MM.1S (cell line): Measurements from ENCODE around the gene PGS1.

ENCODE experiments used
- DNase-seq: peaks from one replicate; pipeline ENCODE4 v3.0.0-alpha.2; 2015
- H2AFZ ChIP-seq: fragments of 300-600 bp; sonication (generic); 2 replicates; pipeline ENCODE4 v1.6.0; 2016; ENCODE audit warnings: antibody characterized with exemption, low read length
- H3F3A ChIP-seq: fragments of 300-600 bp; sonication (generic); 2 replicates; pipeline ENCODE4 v1.6.1; 2016; ENCODE audit warnings: mild to moderate bottlenecking, antibody characterized with exemption, low read length, moderate library complexity, mixed read lengths; ENCODE audit not compliant: insufficient read depth
- H3K27ac ChIP-seq: fragments of 300-600 bp; sonication (generic); 2 replicates; pipeline ENCODE4 v1.5.1; 2016; ENCODE audit warnings: mild to moderate bottlenecking, low read length
- H3K27me3 ChIP-seq: fragments of 300-600 bp; sonication (generic); replicated peaks from 2 replicates; pipeline ENCODE4 v1.6.0; 2016; ENCODE audit warnings: low read length; ENCODE audit not compliant: insufficient read depth
- H3K36me3 ChIP-seq: fragments of 300-600 bp; sonication (generic); replicated peaks from 2 replicates; pipeline ENCODE4 v1.6.1; 2016; ENCODE audit warnings: mild to moderate bottlenecking, low read length, mixed read lengths; ENCODE audit not compliant: insufficient read depth
- H3K4me1 ChIP-seq: fragments of 300-600 bp; sonication (generic); 2 replicates; pipeline ENCODE4 v1.6.1; 2016; ENCODE audit warnings: low read length, mixed read lengths
- H3K4me2 ChIP-seq: fragments of 300-600 bp; sonication (generic); 2 replicates; pipeline ENCODE4 v1.6.0; 2016; ENCODE audit warnings: low read depth, low read length
- H3K4me3 ChIP-seq: fragments of 300-600 bp; sonication (generic); 2 replicates; pipeline ENCODE4 v1.5.1; 2016; ENCODE audit warnings: low read length, mixed read lengths
- H3K79me2 ChIP-seq: fragments of 300-600 bp; sonication (generic); 2 replicates; pipeline ENCODE4 v1.6.1; 2016; ENCODE audit warnings: mixed run types, low read length, mixed read lengths
- H3K9ac ChIP-seq: fragments of 300-600 bp; sonication (generic); 2 replicates; pipeline ENCODE4 v1.6.1; 2016; ENCODE audit warnings: low read length, mixed read lengths
- H3K9me2 ChIP-seq: fragments of 300-600 bp; sonication (generic); replicated peaks from 2 replicates; pipeline ENCODE4 v1.6.1; 2016; ENCODE audit warnings: mild to moderate bottlenecking, low read length, mixed read lengths; ENCODE audit not compliant: insufficient read depth
- H3K9me3 ChIP-seq: fragments of 300-600 bp; sonication (generic); replicated peaks from 2 replicates; pipeline ENCODE4 v1.6.1; 2016; ENCODE audit warnings: mild to moderate bottlenecking, low read length, mixed read lengths; ENCODE audit not compliant: insufficient read depth
- H4K20me1 ChIP-seq: fragments of 300-600 bp; sonication (generic); 2 replicates; pipeline ENCODE4 v1.6.1; 2016; ENCODE audit warnings: mild to moderate bottlenecking, low read length, moderate library complexity, mixed read lengths; ENCODE audit not compliant: insufficient read depth
- CTCF ChIP-seq: fragments of 300-600 bp; sonication (generic); IDR thresholded peaks from 2 replicates; pipeline ENCODE4 v1.5.1; 2016; ENCODE audit warnings: antibody characterized with exemption, low read length, mixed read lengths
- EZH2 ChIP-seq: fragments of 300-600 bp; sonication (generic); optimal IDR thresholded peaks from 2 replicates; pipeline ENCODE3; 2017; ENCODE audit warnings: low read depth, mild to moderate bottlenecking, antibody characterized with exemption, low read length, mixed read lengths
- EZH2phosphoT487 ChIP-seq: fragments of 300-600 bp; sonication (generic); IDR thresholded peaks from 2 replicates; pipeline ENCODE4 v1.6.1; 2018; ENCODE audit warnings: antibody characterized with exemption, low read length

PGS1 gene

GRCh38 chr17:78406920-78407319 is 28.5 kb downstream of the PGS1 start:
- TF ChIP-seq CTCF (no peak), EZH2phosphoT487 (no peak), EZH2 (no peak)
- Histone ChIP-seq H3K9ac (no peak overlapping the region), H3F3A (no peaks in the 10 kb centered on the region), H3K27ac (no peak overlapping the region), H3K27me3 (no peaks in the 10 kb centered on the region), H2AFZ (no peak overlapping the region), H3K79me2 (peaks cover 12% of the 10 kb centered on the region), H3K9me3 (no peaks in the 10 kb centered on the region), H4K20me1 (no peaks in the 10 kb centered on the region), H3K4me2 (no peak overlapping the region), H3K36me3 (no peaks in the 10 kb centered on the region), H3K9me2 (no peaks in the 10 kb centered on the region), H3K4me3 (no peak overlapping the region), H3K4me1 (no peaks in the 10 kb centered on the region)
- DNase-seq: no peak

GRCh38 chr17:78407387-78408000 is 29.0 kb downstream of the PGS1 start:
- Histone ChIP-seq H3K4me2 (no peak overlapping the region), H3K79me2 (peaks cover 12% of the 10 kb centered on the region), H3K4me1 (no peaks in the 10 kb centered on the region), H3K27me3 (no peaks in the 10 kb centered on the region), H3K4me3 (no peak overlapping the region), H3K36me3 (no peaks in the 10 kb centered on the region), H4K20me1 (no peaks in the 10 kb centered on the region), H3F3A (no peaks in the 10 kb centered on the region), H2AFZ (no peak overlapping the region), H3K27ac (no peak overlapping the region), H3K9ac (no peak overlapping the region), H3K9me3 (no peaks in the 10 kb centered on the region), H3K9me2 (no peaks in the 10 kb centered on the region)
- no peak for DNase-seq
- TF ChIP-seq EZH2: no peak
- TF ChIP-seq EZH2phosphoT487: no peak
- no peak for TF ChIP-seq CTCF

GRCh38 chr17:78408476-78409050 is 30.1 kb downstream of the PGS1 start:
- no peaks in the 10 kb centered on the region for H3K27me3 ChIP-seq
- no peak overlapping the region for H3K27ac ChIP-seq
- H3K4me3 ChIP-seq: no peak overlapping the region
- no peak overlapping the region for H2AFZ ChIP-seq
- H4K20me1 ChIP-seq: no peaks in the 10 kb centered on the region
- H3K4me1 ChIP-seq: no peaks in the 10 kb centered on the region
- H3F3A ChIP-seq: no peaks in the 10 kb centered on the region
- no peaks in the 10 kb centered on the region for H3K36me3 ChIP-seq
- peaks cover 12% of the 10 kb centered on the region for H3K79me2 ChIP-seq
- H3K9me3 ChIP-seq: no peaks in the 10 kb centered on the region
- DNase-seq: no peak
- H3K9me2 ChIP-seq: no peaks in the 10 kb centered on the region
- H3K4me2 ChIP-seq: no peak overlapping the region
- no peak overlapping the region for H3K9ac ChIP-seq
- TF ChIP-seq CTCF: no peak
- TF ChIP-seq EZH2phosphoT487: no peak
- no peak for TF ChIP-seq EZH2
